ENCODE measurements around the gene IPCEF1. TPM values are rescaled to one million over a fixed set of nuclear protein-coding genes. Genes with fewer than 3 reads are reported as not detected.

The IPCEF1 gene
- total RNA-seq, 1 donor from 2014 or later, result 0.61 TPM

- H3K36me3 Mint-ChIP-seq (ENCODE audit: unreplicated experiment), result no peaks in the 10 kb centered on the region
- H3K27me3 Mint-ChIP-seq (ENCODE audit: unreplicated experiment), result no peaks in the 10 kb centered on the region
- TF ChIP-seq CTCF (IDR thresholded peaks at IDR 0.05; ENCODE audit: partially characterized antibody, unreplicated experiment), result no peak
- H3K4me1 Mint-ChIP-seq (ENCODE audit: low read depth, unreplicated experiment), result no peaks in the 10 kb centered on the region
- no peaks in the 10 kb centered on the region for H3K9me3 Mint-ChIP-seq (ENCODE audit: unreplicated experiment)
- no peak overlapping the region for H3K27ac Mint-ChIP-seq (ENCODE audit: unreplicated experiment)
- no peak overlapping the region for H3K4me3 Mint-ChIP-seq (ENCODE audit: unreplicated experiment)
- DNase-seq, result no peak
Measured at GRCh38 chr6:154378518-154378917, 21.9 kb upstream of the IPCEF1 start.

- Mint-ChIP-seq H3K36me3 (ENCODE audit: unreplicated experiment) (no peaks in the 10 kb centered on the region), H3K27ac (ENCODE audit: unreplicated experiment) (no peak overlapping the region)
Measured at GRCh38 chr6:154377726-154378125, 21.1 kb upstream of the IPCEF1 start.

GRCh38 chr6:154373971-154374370 is 17.4 kb upstream of the IPCEF1 start:
- DNase-seq, result no peak
- TF ChIP-seq CTCF (IDR thresholded peaks at IDR 0.05; ENCODE audit: partially characterized antibody, unreplicated experiment), result no peak
- H3K27ac Mint-ChIP-seq (ENCODE audit: unreplicated experiment), result no peak overlapping the region

More at GRCh38 chr6:154377726-154378125, 21.1 kb upstream of the IPCEF1 start:
- Mint-ChIP-seq H3K27me3 (ENCODE audit: unreplicated experiment) (no peaks in the 10 kb centered on the region), H3K4me1 (ENCODE audit: low read depth, unreplicated experiment) (no peaks in the 10 kb centered on the region), H3K4me3 (ENCODE audit: unreplicated experiment) (no peak overlapping the region), H3K9me3 (ENCODE audit: unreplicated experiment) (peaks cover 2% of the 10 kb centered on the region)
- no peak for DNase-seq
- no peak for TF ChIP-seq CTCF (IDR thresholded peaks at IDR 0.05; ENCODE audit: partially characterized antibody, unreplicated experiment)

GRCh38 chr6:154371281-154371680 is 14.7 kb upstream of the IPCEF1 start:
- no peak overlapping the region for H3K27ac Mint-ChIP-seq (ENCODE audit: unreplicated experiment)
- no peaks in the 10 kb centered on the region for H3K36me3 Mint-ChIP-seq (ENCODE audit: unreplicated experiment)
- peaks cover 2% of the 10 kb centered on the region for H3K9me3 Mint-ChIP-seq (ENCODE audit: unreplicated experiment)
- no peak for DNase-seq
- TF ChIP-seq CTCF (IDR thresholded peaks at IDR 0.05; ENCODE audit: partially characterized antibody, unreplicated experiment), result no peak
- H3K27me3 Mint-ChIP-seq (ENCODE audit: unreplicated experiment), result no peaks in the 10 kb centered on the region
- no peaks in the 10 kb centered on the region for H3K4me1 Mint-ChIP-seq (ENCODE audit: low read depth, unreplicated experiment)
- H3K4me3 Mint-ChIP-seq (ENCODE audit: unreplicated experiment), result no peak overlapping the region

More at GRCh38 chr6:154373971-154374370, 17.4 kb upstream of the IPCEF1 start:
- Mint-ChIP-seq H3K4me1 (ENCODE audit: low read depth, unreplicated experiment) (no peaks in the 10 kb centered on the region), H3K36me3 (ENCODE audit: unreplicated experiment) (no peaks in the 10 kb centered on the region), H3K9me3 (ENCODE audit: unreplicated experiment) (peaks cover 2% of the 10 kb centered on the region), H3K27me3 (ENCODE audit: unreplicated experiment) (no peaks in the 10 kb centered on the region), H3K4me3 (ENCODE audit: unreplicated experiment) (no peak overlapping the region)

- Mint-ChIP-seq H3K9me3 (ENCODE audit: unreplicated experiment) (peaks cover 2% of the 10 kb centered on the region), H3K4me1 (ENCODE audit: low read depth, unreplicated experiment) (no peaks in the 10 kb centered on the region), H3K4me3 (ENCODE audit: unreplicated experiment) (no peak overlapping the region), H3K27ac (ENCODE audit: unreplicated experiment) (no peak overlapping the region), H3K36me3 (ENCODE audit: unreplicated experiment) (no peaks in the 10 kb centered on the region), H3K27me3 (ENCODE audit: unreplicated experiment) (no peaks in the 10 kb centered on the region)
- TF ChIP-seq CTCF (IDR thresholded peaks at IDR 0.05; ENCODE audit: partially characterized antibody, unreplicated experiment), result no peak
- DNase-seq, result no peak
Measured at GRCh38 chr6:154370545-154370944, 13.9 kb upstream of the IPCEF1 start.

All from glutamatergic neuron (in vitro differentiated cells).